ENCODE data around the gene DNAH8.

Gene DNAH8

GRCh38 chr6:39007575-39007974 is 292.5 kb downstream of the DNAH8 start:
- Histone ChIP-seq H3K9ac (ENCODE audit: low read length) (no peak overlapping the region), H2AFZ (ENCODE audit: low read depth, low read length) (no peak overlapping the region), H4K20me1 (ENCODE audit: insufficient read depth, low read length) (no peaks in the 10 kb centered on the region), H3K27ac (ENCODE audit: low read length) (no peak overlapping the region), H3K9me3 (ENCODE audit: insufficient read depth, low read length) (no peaks in the 10 kb centered on the region), H3K27me3 (ENCODE audit: low read depth, low read length) (peaks cover 82% of the 10 kb centered on the region), H3K4me2 (ENCODE audit: low read length) (no peak overlapping the region), H3K4me1 (ENCODE audit: low read length) (peaks cover 6% of the 10 kb centered on the region), H3K79me2 (ENCODE audit: low read length) (no peaks in the 10 kb centered on the region), H3K4me3 (ENCODE audit: low read length) (no peak overlapping the region), H3K36me3 (replicated peaks; ENCODE audit: low read depth, low read length) (no peaks in the 10 kb centered on the region)
- TF ChIP-seq, protein P1, sequence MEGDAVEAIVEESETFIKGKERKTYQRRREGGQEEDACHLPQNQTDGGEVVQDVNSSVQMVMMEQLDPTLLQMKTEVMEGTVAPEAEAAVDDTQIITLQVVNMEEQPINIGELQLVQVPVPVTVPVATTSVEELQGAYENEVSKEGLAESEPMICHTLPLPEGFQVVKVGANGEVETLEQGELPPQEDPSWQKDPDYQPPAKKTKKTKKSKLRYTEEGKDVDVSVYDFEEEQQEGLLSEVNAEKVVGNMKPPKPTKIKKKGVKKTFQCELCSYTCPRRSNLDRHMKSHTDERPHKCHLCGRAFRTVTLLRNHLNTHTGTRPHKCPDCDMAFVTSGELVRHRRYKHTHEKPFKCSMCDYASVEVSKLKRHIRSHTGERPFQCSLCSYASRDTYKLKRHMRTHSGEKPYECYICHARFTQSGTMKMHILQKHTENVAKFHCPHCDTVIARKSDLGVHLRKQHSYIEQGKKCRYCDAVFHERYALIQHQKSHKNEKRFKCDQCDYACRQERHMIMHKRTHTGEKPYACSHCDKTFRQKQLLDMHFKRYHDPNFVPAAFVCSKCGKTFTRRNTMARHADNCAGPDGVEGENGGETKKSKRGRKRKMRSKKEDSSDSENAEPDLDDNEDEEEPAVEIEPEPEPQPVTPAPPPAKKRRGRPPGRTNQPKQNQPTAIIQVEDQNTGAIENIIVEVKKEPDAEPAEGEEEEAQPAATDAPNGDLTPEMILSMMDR (IDR thresholded peaks at IDR 0.05; ENCODE audit: low read depth, low read length): no peak
- TF ChIP-seq EZH2phosphoT487 (IDR thresholded peaks at IDR 0.05; ENCODE audit: low read depth): no peak

- TF ChIP-seq EZH2phosphoT487 (IDR thresholded peaks at IDR 0.05; ENCODE audit: low read depth): no peak
- TF ChIP-seq, protein P1 (IDR thresholded peaks at IDR 0.05; ENCODE audit: low read depth, low read length): no peak
- no peaks in the 10 kb centered on the region for H3K36me3 ChIP-seq (replicated peaks; ENCODE audit: low read depth, low read length)
- H4K20me1 ChIP-seq (ENCODE audit: insufficient read depth, low read length): no peaks in the 10 kb centered on the region
- peaks cover 6% of the 10 kb centered on the region for H3K4me1 ChIP-seq (ENCODE audit: low read length)
- no peak overlapping the region for H3K27ac ChIP-seq (ENCODE audit: low read length)
- no peaks in the 10 kb centered on the region for H3K79me2 ChIP-seq (ENCODE audit: low read length)
- no peak overlapping the region for H3K4me3 ChIP-seq (ENCODE audit: low read length)
- H3K9ac ChIP-seq (ENCODE audit: low read length): no peak overlapping the region
- H3K27me3 ChIP-seq (ENCODE audit: low read depth, low read length): peaks cover 82% of the 10 kb centered on the region
- H3K9me3 ChIP-seq (ENCODE audit: insufficient read depth, low read length): no peaks in the 10 kb centered on the region
- no peak overlapping the region for H2AFZ ChIP-seq (ENCODE audit: low read depth, low read length)
- no peak overlapping the region for H3K4me2 ChIP-seq (ENCODE audit: low read length)
Observed at GRCh38 chr6:39008737-39009136, 293.6 kb downstream of the DNAH8 start.

DNA sequence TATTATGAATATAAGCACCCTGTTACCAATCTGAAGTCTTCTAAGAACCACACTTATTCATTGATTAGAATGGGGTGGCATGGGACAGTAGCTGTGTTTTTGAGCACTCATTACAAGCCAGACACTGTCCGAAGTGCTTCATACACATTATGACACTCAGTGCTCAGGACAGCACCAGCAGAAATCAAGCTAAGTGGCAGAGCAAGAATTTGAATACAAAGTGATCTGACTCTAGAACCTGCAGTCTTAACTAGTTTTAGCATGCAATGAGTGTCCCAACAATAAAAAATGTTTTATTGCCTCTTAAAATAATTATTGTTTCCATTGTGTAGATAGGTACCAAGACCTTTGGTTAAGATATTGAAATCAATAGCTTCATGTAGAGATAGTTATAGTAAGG is 294.4 kb downstream of the DNAH8 start:
- Histone ChIP-seq H3K9me3 (ENCODE audit: insufficient read depth, low read length) (no peaks in the 10 kb centered on the region), H3K27ac (ENCODE audit: low read length) (no peak overlapping the region), H3K36me3 (replicated peaks; ENCODE audit: low read depth, low read length) (no peaks in the 10 kb centered on the region), H3K79me2 (ENCODE audit: low read length) (no peaks in the 10 kb centered on the region), H2AFZ (ENCODE audit: low read depth, low read length) (no peak overlapping the region), H4K20me1 (ENCODE audit: insufficient read depth, low read length) (no peaks in the 10 kb centered on the region), H3K4me1 (ENCODE audit: low read length) (peaks cover 6% of the 10 kb centered on the region), H3K4me3 (ENCODE audit: low read length) (no peak overlapping the region), H3K27me3 (ENCODE audit: low read depth, low read length) (peaks cover 78% of the 10 kb centered on the region), H3K9ac (ENCODE audit: low read length) (no peak overlapping the region), H3K4me2 (ENCODE audit: low read length) (no peak overlapping the region)
- TF ChIP-seq EZH2phosphoT487 (IDR thresholded peaks at IDR 0.05; ENCODE audit: low read depth): no peak
- TF ChIP-seq, protein P1 (IDR thresholded peaks at IDR 0.05; ENCODE audit: low read depth, low read length): no peak

- H4K20me1 ChIP-seq (ENCODE audit: insufficient read depth, low read length): no peaks in the 10 kb centered on the region
- no peak overlapping the region for H3K4me2 ChIP-seq (ENCODE audit: low read length)
- H3K27me3 ChIP-seq (ENCODE audit: low read depth, low read length): peaks cover 42% of the 10 kb centered on the region
- H3K79me2 ChIP-seq (ENCODE audit: low read length): no peaks in the 10 kb centered on the region
- no peak overlapping the region for H2AFZ ChIP-seq (ENCODE audit: low read depth, low read length)
- H3K36me3 ChIP-seq (replicated peaks; ENCODE audit: low read depth, low read length): no peaks in the 10 kb centered on the region
- TF ChIP-seq, protein P1 (IDR thresholded peaks at IDR 0.05; ENCODE audit: low read depth, low read length): no peak
- no peak for TF ChIP-seq EZH2phosphoT487 (IDR thresholded peaks at IDR 0.05; ENCODE audit: low read depth)
- H3K27ac ChIP-seq (ENCODE audit: low read length): no peak overlapping the region
- no peaks in the 10 kb centered on the region; the same call in 1 of the 2 replicates for H3K9me3 ChIP-seq (ENCODE audit: insufficient read depth, low read length)
- no peaks in the 10 kb centered on the region for H3K4me1 ChIP-seq (ENCODE audit: low read length)
- no peak overlapping the region for H3K4me3 ChIP-seq (ENCODE audit: low read length)
- no peak overlapping the region for H3K9ac ChIP-seq (ENCODE audit: low read length)
Observed at GRCh38 chr6:39016839-39017546, 301.9 kb downstream of the DNAH8 start.

All from OCI-LY3 (cell line).